Measurements from ENCODE around the gene SPATA6L. TPM values are rescaled to one million over a fixed set of nuclear protein-coding genes. Genes with fewer than 3 reads are reported as not detected.
"Not testable (repeated sequence)": the region's sequence is repeated elsewhere in the genome, so short reads cannot be mapped to it uniquely, and the experiment has no call there.

SPATA6L gene
- total and polyA plus RNA-seq, 2 experiments from 2014 or later, result 1.7 to 1.9 TPM

DNA sequence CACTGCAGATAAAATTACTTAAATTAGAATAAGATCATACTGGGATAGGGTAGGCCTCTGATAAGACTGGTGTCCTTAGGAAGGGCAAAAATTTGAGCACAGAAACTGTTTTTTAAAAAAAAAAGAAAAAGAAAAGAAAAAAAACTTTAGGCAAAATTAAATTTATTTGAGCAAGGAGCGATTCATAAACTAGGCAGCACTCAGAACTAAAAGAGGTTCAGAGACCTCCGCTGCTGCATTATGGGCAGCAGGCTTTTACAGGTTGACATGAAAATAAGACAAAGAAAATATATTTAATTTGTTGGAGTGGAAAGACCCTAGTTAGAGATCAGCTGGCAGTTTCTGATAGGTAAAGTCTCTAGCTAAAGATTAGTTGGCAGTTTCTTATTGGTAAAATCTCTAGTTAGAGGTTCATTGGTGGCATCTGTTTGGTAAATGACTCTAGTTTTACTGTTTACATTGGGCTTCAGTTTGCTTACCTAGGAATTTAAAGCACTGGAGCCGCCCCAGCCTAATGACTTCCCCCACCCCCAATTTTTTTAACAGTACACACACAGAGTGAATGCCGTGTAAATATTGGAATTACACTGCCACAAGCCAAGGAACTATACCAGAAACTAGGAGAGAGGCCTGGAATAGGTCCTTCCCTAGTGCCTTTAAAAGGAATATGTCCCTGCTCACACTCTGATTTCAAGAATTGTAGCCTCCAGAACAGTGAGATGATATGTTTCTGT lies 8.7 kb downstream of the SPATA6L start (continued):
- TF ChIP-seq, protein P1, sequence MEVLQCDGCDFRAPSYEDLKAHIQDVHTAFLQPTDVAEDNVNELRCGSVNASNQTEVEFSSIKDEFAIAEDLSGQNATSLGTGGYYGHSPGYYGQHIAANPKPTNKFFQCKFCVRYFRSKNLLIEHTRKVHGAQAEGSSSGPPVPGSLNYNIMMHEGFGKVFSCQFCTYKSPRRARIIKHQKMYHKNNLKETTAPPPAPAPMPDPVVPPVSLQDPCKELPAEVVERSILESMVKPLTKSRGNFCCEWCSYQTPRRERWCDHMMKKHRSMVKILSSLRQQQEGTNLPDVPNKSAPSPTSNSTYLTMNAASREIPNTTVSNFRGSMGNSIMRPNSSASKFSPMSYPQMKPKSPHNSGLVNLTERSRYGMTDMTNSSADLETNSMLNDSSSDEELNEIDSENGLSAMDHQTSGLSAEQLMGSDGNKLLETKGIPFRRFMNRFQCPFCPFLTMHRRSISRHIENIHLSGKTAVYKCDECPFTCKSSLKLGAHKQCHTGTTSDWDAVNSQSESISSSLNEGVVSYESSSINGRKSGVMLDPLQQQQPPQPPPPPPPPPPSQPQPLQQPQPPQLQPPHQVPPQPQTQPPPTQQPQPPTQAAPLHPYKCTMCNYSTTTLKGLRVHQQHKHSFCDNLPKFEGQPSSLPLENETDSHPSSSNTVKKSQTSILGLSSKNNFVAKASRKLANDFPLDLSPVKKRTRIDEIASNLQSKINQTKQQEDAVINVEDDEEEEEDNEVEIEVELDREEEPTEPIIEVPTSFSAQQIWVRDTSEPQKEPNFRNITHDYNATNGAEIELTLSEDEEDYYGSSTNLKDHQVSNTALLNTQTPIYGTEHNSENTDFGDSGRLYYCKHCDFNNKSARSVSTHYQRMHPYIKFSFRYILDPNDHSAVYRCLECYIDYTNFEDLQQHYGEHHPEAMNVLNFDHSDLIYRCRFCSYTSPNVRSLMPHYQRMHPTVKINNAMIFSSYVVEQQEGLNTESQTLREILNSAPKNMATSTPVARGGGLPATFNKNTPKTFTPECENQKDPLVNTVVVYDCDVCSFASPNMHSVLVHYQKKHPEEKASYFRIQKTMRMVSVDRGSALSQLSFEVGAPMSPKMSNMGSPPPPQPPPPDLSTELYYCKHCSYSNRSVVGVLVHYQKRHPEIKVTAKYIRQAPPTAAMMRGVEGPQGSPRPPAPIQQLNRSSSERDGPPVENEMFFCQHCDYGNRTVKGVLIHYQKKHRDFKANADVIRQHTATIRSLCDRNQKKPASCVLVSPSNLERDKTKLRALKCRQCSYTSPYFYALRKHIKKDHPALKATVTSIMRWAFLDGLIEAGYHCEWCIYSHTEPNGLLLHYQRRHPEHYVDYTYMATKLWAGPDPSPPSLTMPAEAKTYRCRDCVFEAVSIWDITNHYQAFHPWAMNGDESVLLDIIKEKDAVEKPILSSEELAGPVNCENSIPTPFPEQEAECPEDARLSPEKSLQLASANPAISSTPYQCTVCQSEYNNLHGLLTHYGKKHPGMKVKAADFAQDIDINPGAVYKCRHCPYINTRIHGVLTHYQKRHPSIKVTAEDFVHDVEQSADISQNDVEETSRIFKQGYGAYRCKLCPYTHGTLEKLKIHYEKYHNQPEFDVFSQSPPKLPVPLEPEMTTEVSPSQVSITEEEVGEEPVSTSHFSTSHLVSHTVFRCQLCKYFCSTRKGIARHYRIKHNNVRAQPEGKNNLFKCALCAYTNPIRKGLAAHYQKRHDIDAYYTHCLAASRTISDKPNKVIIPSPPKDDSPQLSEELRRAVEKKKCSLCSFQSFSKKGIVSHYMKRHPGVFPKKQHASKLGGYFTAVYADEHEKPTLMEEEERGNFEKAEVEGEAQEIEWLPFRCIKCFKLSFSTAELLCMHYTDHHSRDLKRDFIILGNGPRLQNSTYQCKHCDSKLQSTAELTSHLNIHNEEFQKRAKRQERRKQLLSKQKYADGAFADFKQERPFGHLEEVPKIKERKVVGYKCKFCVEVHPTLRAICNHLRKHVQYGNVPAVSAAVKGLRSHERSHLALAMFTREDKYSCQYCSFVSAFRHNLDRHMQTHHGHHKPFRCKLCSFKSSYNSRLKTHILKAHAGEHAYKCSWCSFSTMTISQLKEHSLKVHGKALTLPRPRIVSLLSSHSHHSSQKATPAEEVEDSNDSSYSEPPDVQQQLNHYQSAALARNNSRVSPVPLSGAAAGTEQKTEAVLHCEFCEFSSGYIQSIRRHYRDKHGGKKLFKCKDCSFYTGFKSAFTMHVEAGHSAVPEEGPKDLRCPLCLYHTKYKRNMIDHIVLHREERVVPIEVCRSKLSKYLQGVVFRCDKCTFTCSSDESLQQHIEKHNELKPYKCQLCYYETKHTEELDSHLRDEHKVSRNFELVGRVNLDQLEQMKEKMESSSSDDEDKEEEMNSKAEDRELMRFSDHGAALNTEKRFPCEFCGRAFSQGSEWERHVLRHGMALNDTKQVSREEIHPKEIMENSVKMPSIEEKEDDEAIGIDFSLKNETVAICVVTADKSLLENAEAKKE (CRISPR knock-in tag; IDR thresholded peaks at IDR 0.05), result no peak

DNA sequence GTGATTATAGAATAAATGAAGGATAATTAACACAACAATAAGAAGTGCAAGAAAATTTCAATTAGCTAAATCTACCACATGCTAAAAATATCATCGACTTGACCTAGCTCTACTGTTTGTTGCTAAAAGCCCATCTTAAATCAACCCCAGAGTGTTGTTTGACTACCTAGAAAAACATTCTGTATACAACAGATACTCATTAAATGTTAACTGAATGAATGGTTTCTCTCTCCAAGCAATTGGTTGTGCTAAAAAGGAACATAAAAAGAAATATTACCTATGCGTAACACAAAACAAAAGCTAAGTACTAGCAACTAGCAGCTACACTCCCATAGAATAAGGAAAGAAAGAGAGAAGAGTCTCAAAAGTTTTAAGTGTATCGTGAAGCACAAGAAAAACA lies 9.7 kb downstream of the SPATA6L start:
- no peak for ATAC-seq
- Histone ChIP-seq H3K79me2 (replicated peaks; ENCODE audit: insufficient read depth) (no peaks in the 10 kb centered on the region), H3K4me2 (peak overlapping the region; percentile 23; the same call in 1 of the 2 replicates)

DNA sequence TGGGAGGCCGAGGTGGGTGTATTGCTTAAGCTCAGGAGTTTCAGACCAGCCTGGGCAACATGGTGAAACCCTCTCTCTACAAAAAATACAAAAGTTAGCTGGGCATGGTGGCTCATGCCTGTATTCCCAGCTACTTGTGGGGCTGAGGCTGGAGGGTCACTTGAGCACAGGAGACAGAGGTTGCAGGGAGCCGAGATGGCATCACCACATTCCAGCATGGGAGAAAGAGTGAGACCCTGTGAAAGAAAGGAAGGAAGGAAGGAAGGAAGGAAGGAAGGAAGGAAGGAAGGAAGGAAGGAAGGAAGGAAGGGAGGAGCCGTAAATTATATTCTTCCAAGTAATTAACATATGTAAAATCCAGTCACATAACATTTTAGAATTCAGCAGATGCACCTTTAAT lies 10.1 kb downstream of the SPATA6L start:
- H3K79me2 ChIP-seq (replicated peaks; ENCODE audit: insufficient read depth); H3K4me3 Mint-ChIP-seq; H3K36me3 Mint-ChIP-seq (ENCODE audit: low read depth); H3F3A ChIP-seq (replicated peaks; ENCODE audit: low read depth); H3K27me3 Mint-ChIP-seq (ENCODE audit: insufficient read depth, low read depth, poor library complexity); H3K9me3 Mint-ChIP-seq; DNase-seq (ENCODE audit: low spot score); H3K4me3 ChIP-seq; H2AFZ ChIP-seq; H3K9me2 ChIP-seq (ENCODE audit: insufficient read depth); H4K20me1 ChIP-seq (replicated peaks; ENCODE audit: insufficient read depth); H3K27me3 ChIP-seq (ENCODE audit: insufficient read depth); ATAC-seq; H3K36me3 ChIP-seq (ENCODE audit: insufficient read depth): not testable (repeated sequence)
- peak overlapping the region; percentile 23; the same call in 1 of the 2 replicates for H3K4me2 ChIP-seq
- H3K27ac Mint-ChIP-seq, result 0 out of 2 replicates have a peak overlapping the region, but pooled peaks have one; percentile 18
- H3K4me1 Mint-ChIP-seq, result peaks cover 23% of the 10 kb centered on the region
- peak overlapping the region; percentile 65; the same call in 1 of the 2 replicates for H3K27ac ChIP-seq (ENCODE audit: low read depth)
- H3K4me1 ChIP-seq (ENCODE audit: insufficient read depth), result peaks cover 24% of the 10 kb centered on the region

More for the DNA sequence above, 9.7 kb downstream of the SPATA6L start:
- Mint-ChIP-seq H3K9me3 (0 out of 3 replicates have a peak, but pooled peaks cover 3% of the 10 kb centered on the region), H3K4me1 (peaks cover 26% of the 10 kb centered on the region), H3K27me3 (ENCODE audit: insufficient read depth, low read depth, poor library complexity) (peaks cover 3% of the 10 kb centered on the region), H3K27ac (no peak overlapping the region), H3K4me3 (no peak overlapping the region), H3K36me3 (ENCODE audit: low read depth) (peaks cover 4% of the 10 kb centered on the region; the same call in 1 of the 3 replicates)
- no peak overlapping the region for H3K4me3 ChIP-seq
- no peaks in the 10 kb centered on the region for H3K9me2 ChIP-seq (ENCODE audit: insufficient read depth)
- H3K4me1 ChIP-seq (ENCODE audit: insufficient read depth), result peaks cover 28% of the 10 kb centered on the region
- no peaks in the 10 kb centered on the region for H3K36me3 ChIP-seq (ENCODE audit: insufficient read depth)
- DNase-seq (ENCODE audit: low spot score), result no peak
- H3K27me3 ChIP-seq (ENCODE audit: insufficient read depth), result no peaks in the 10 kb centered on the region
- H3K27ac ChIP-seq (ENCODE audit: low read depth), result peak overlapping the region; percentile 30; the same call in 1 of the 2 replicates
- H3F3A ChIP-seq (replicated peaks; ENCODE audit: low read depth), result no peaks in the 10 kb centered on the region
- no peak for TF ChIP-seq EZH2phosphoT487 (IDR thresholded peaks at IDR 0.05; ENCODE audit: unreplicated experiment)
- TF ChIP-seq EZH2 (IDR thresholded peaks at IDR 0.05; ENCODE audit: low read depth, unreplicated experiment), result no peak
- no peak overlapping the region for H2AFZ ChIP-seq
- no peaks in the 10 kb centered on the region for H4K20me1 ChIP-seq (replicated peaks; ENCODE audit: insufficient read depth)
